Keratinocyte (primary cell): ENCODE results near the gene GPR62. TPM values are rescaled to one million over a fixed set of nuclear protein-coding genes. Genes with fewer than 3 reads are reported as not detected.

Experiments used
- DNase-seq: peaks from one replicate; pipeline ENCODE4 v3.0.0-alpha.2; 2011; ENCODE audit warnings: low read depth, missing footprints, low spot score
- FAIRE-seq: peaks from 2 replicates; lab custom pipeline; 2011; peaks lifted over from hg19 to GRCh38; lab: Jason Lieb, UNC
- H2AFZ ChIP-seq: 2 replicates; pipeline ENCODE4 v1.6.0; 2012; ENCODE audit warnings: low read length, control low read depth, inconsistent platforms; ENCODE audit not compliant: control insufficient read depth
- H3K27ac ChIP-seq: 2 replicates; pipeline ENCODE4 v1.5.1; 2011; ENCODE audit warnings: low read length; ENCODE audit not compliant: control insufficient read depth, insufficient read depth
- H3K27me3 ChIP-seq: 3 replicates; pipeline ENCODE4 v1.6.0; 2011; ENCODE audit warnings: low read length; ENCODE audit not compliant: control insufficient read depth, insufficient read depth; ENCODE audit errors: extremely low read depth
- H3K36me3 ChIP-seq, 2 experiments: 2 replicates in 1 of 2; 3 replicates in 1 of 2; pipeline ENCODE4 v1.5.1; 2011; ENCODE audit warnings: low read length in 2 of 2, mild to moderate bottlenecking in 1 of 2; ENCODE audit not compliant: control insufficient read depth in 2 of 2, insufficient read depth in 2 of 2; ENCODE audit errors: extremely low read depth in 1 of 2
- H3K4me1 ChIP-seq: 3 replicates; pipeline ENCODE4 v1.5.1; 2011; ENCODE audit warnings: low read length; ENCODE audit not compliant: control insufficient read depth, insufficient read depth; ENCODE audit errors: extremely low read depth
- H3K4me2 ChIP-seq: 3 replicates; pipeline ENCODE4 v1.6.0; 2011; ENCODE audit warnings: low read depth, low read length; ENCODE audit not compliant: control insufficient read depth, insufficient read depth; ENCODE audit errors: extremely low read depth
- H3K4me3 ChIP-seq, 3 experiments: fragments of 200-600 bp in 1 of 3; sonication (generic) in 1 of 3; 2 replicates in 2 of 3; 3 replicates in 1 of 3; pipeline ENCODE4 v1.5.1; 2011 to 2016; ENCODE audit warnings: low read length in 3 of 3, mild to moderate bottlenecking in 3 of 3, control low read depth in 2 of 3, inconsistent platforms in 1 of 3, low read depth in 1 of 3, mixed read lengths in 1 of 3, mixed run types in 1 of 3, moderate library complexity in 1 of 3; ENCODE audit not compliant: control insufficient read depth in 2 of 3, insufficient read depth in 2 of 3; ENCODE audit errors: extremely low read depth in 1 of 3
- H3K79me2 ChIP-seq: 2 replicates; pipeline ENCODE4 v1.6.0; 2012; ENCODE audit warnings: low read length; ENCODE audit not compliant: control insufficient read depth, insufficient read depth
- H3K9ac ChIP-seq: 3 replicates; pipeline ENCODE4 v1.6.0; 2011; ENCODE audit warnings: low read length; ENCODE audit not compliant: control insufficient read depth, insufficient read depth; ENCODE audit errors: extremely low read depth
- H3K9me1 ChIP-seq: 3 replicates; pipeline ENCODE4 v1.6.0; 2011; ENCODE audit warnings: low read length; ENCODE audit not compliant: control insufficient read depth, insufficient read depth; ENCODE audit errors: extremely low read depth
- H3K9me3 ChIP-seq: 2 replicates; pipeline ENCODE4 v1.5.1; 2012; ENCODE audit warnings: low read depth, low read length; ENCODE audit not compliant: control insufficient read depth
- H4K20me1 ChIP-seq: 3 replicates; pipeline ENCODE4 v1.6.0; 2011; ENCODE audit warnings: low read length; ENCODE audit not compliant: control insufficient read depth, insufficient read depth; ENCODE audit errors: extremely low read depth
- EZH2 ChIP-seq: IDR thresholded peaks from one replicate; pipeline ENCODE4 v1.6.1; 2012; ENCODE audit warnings: inconsistent platforms, mild to moderate bottlenecking, low read length, moderate library complexity
- dilution Hi-C: fragments of 300-500 bp; cut with MboI; formaldehyde crosslinking; loops from one replicate; pipeline ENCODE4 v1.7.0; 2020; ENCODE audit warnings: low sequenced_read_pairs; ENCODE audit not compliant: extremely low pct_ligation_motif_present
- polyA plus RNA-seq, 5 experiments: library from polyadenylated mRNA; depleted of rRNA in 3 of 5; stranded (reverse) in 3 of 5; stranded (forward) in 1 of 5; unstranded in 1 of 5; fragments of >200 nt; gene quantifications; 1 replicate in 1 of 5; 2 replicates in 3 of 5; 3 replicates in 1 of 5; pipeline versions ENCODE4 v1.2.1 to v1.2.3, GENCODE V29; 2011 to 2012; ENCODE audit warnings: missing spikeins in 2 of 5, low read depth in 1 of 5, low replicate concordance in 1 of 5
- TF ChIP-seq, protein P1 (sequence below), 3 experiments: IDR thresholded peaks in 1 of 3; conservative IDR thresholded peaks in 1 of 3; optimal IDR thresholded peaks in 1 of 3; 2 replicates in 2 of 3; 3 replicates in 1 of 3; pipeline versions ENCODE3 to v1.5.1; 2011; ENCODE audit warnings: low read length in 3 of 3, mild to moderate bottlenecking in 3 of 3, moderate library complexity in 2 of 3, control low read depth in 1 of 3, inconsistent platforms in 1 of 3; ENCODE audit not compliant: insufficient read depth in 2 of 3; ENCODE audit errors: extremely low read depth in 1 of 3

Gene GPR62
- polyA plus RNA-seq, 1 donor (not counting 4 experiments of a cell fraction or from before 2014, with no cell fraction given) = not detected

DNA sequence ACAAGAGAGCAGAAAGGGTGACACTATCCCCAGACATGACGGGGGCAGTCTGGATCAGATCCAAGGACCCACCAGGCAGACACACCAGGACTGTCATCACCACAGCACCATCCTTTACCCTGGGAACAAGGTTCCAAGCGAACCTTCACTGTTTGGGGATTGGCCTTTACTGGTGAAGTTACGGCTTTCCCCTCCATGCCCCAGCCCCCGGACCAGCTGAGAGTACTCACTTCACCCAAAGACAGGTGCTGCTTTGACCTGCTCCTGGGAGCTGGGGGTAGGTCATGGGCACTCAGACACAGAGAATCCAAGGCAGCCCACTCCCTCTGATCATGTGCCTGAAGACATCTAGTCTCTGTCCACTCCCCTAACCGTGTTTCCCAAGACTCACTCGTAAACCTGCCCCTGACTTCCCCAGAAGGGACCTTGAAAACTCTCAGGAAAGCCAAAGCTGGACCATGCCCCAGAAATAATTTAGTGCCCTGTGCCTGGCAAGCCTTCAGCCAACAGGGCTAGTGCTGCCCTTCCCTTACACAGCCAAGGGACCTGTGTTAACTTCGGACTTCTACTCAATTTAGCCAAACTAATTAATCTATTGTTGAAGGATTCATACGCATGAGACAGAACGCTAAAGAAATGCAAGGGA is 16.3 kb upstream of the GPR62 start:
- Histone ChIP-seq H2AFZ (no peak overlapping the region), H3K27ac (no peak overlapping the region), H3K4me3 (no peak overlapping the region), H3K27me3 (no peaks in the 10 kb centered on the region), H3K9ac (no peak overlapping the region), H3K36me3 (peaks cover 32 to 36% of the 10 kb centered on the region in 2 experiments), H4K20me1 (peaks cover 2% of the 10 kb centered on the region), H3K4me2 (no peak overlapping the region), H3K9me1 (peaks cover 2% of the 10 kb centered on the region), H3K79me2 (peaks cover 30% of the 10 kb centered on the region), H3K4me1 (peaks cover 22% of the 10 kb centered on the region), H3K9me3 (no peaks in the 10 kb centered on the region)
- DNase-seq = no peak
- no peak for TF ChIP-seq EZH2
- TF ChIP-seq, protein P1, sequence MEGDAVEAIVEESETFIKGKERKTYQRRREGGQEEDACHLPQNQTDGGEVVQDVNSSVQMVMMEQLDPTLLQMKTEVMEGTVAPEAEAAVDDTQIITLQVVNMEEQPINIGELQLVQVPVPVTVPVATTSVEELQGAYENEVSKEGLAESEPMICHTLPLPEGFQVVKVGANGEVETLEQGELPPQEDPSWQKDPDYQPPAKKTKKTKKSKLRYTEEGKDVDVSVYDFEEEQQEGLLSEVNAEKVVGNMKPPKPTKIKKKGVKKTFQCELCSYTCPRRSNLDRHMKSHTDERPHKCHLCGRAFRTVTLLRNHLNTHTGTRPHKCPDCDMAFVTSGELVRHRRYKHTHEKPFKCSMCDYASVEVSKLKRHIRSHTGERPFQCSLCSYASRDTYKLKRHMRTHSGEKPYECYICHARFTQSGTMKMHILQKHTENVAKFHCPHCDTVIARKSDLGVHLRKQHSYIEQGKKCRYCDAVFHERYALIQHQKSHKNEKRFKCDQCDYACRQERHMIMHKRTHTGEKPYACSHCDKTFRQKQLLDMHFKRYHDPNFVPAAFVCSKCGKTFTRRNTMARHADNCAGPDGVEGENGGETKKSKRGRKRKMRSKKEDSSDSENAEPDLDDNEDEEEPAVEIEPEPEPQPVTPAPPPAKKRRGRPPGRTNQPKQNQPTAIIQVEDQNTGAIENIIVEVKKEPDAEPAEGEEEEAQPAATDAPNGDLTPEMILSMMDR (optimal IDR thresholded peaks at IDR 0.05 in 1 of 3, IDR thresholded peaks at IDR 0.05 in 1 of 3, conservative IDR thresholded peaks at IDR 0.05 in 1 of 3; ENCODE audit: extremely low read depth in 1 of 3, insufficient read depth in 2 of 3, low read length in 3 of 3) = no peak
- dilution Hi-C loops = no loop called here
- no peak for FAIRE-seq

DNA sequence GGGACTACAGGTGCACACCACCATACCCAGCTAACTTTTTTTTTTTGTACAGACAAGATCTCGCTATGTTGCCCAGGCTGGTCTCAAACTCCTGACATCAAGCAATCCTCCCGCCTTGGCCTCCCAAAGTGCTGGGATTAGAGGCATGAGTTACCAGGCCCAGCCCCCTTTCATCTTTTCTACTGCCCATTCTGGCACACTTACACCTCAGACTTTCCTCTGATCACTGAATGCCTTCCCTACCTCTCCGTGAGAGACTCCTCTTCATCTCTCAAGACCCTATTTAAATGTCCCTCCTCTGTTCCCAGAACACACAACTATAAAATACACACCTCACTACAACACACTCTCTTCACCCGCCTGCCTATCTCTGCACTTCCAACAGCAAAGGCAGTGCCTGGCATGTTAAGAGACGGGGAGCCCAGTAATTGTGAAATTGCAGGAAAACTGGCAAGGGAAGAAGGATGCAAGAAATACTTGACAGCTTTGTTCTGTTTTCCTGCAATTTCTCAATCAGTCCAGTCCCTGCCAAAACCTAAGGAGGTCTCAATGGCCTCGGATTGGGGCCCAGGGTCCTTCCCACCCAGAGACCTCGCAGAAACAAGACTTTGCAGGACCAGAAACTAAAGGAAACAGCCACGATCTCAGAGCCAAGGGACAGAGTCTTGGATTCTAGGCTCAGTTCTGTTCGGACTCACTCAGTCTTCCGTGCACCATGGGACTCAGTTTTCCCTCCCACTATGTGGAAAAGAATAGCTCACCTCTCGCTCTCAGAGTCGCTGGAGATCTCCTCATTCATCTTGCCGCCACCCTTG is 14.3 kb upstream of the GPR62 start:
- peaks cover 22% of the 10 kb centered on the region for H3K4me1 ChIP-seq
- H3K9me1 ChIP-seq = peaks cover 2% of the 10 kb centered on the region
- H3K4me3 ChIP-seq = peak overlapping the region; percentile 91 to 97 (median 94)
- FAIRE-seq (peak; percentile 67), DNase-seq (no peak)
- H3K4me2 ChIP-seq = peak overlapping the region; percentile 97
- dilution Hi-C loops = no loop called here
- no peaks in the 10 kb centered on the region for H3K27me3 ChIP-seq
- H3K36me3 ChIP-seq = peaks cover 21 to 26% of the 10 kb centered on the region in 2 experiments
- H4K20me1 ChIP-seq = peaks cover 2% of the 10 kb centered on the region
- peak overlapping the region; percentile 88 for H3K9ac ChIP-seq
- H3K9me3 ChIP-seq = no peaks in the 10 kb centered on the region
- TF ChIP-seq EZH2 = no peak
- TF ChIP-seq, protein P1 (optimal IDR thresholded peaks at IDR 0.05 in 1 of 3, IDR thresholded peaks at IDR 0.05 in 1 of 3, conservative IDR thresholded peaks at IDR 0.05 in 1 of 3; ENCODE audit: extremely low read depth in 1 of 3, insufficient read depth in 2 of 3, low read length in 3 of 3) = no peak
- no peak overlapping the region for H2AFZ ChIP-seq
- H3K79me2 ChIP-seq = peaks cover 30% of the 10 kb centered on the region
- peak overlapping the region; percentile 66 for H3K27ac ChIP-seq
